MM.1S (cell line): Measurements from ENCODE around the gene HOXA11.

Source experiments
- CTCF ChIP-seq: fragments of 300-600 bp; sonication (generic); IDR thresholded peaks from 2 replicates; pipeline ENCODE4 v1.5.1; 2016; ENCODE audit warnings: antibody characterized with exemption, low read length, mixed read lengths
- EZH2phosphoT487 ChIP-seq: fragments of 300-600 bp; sonication (generic); IDR thresholded peaks from 2 replicates; pipeline ENCODE4 v1.6.1; 2018; ENCODE audit warnings: antibody characterized with exemption, low read length

DNA sequence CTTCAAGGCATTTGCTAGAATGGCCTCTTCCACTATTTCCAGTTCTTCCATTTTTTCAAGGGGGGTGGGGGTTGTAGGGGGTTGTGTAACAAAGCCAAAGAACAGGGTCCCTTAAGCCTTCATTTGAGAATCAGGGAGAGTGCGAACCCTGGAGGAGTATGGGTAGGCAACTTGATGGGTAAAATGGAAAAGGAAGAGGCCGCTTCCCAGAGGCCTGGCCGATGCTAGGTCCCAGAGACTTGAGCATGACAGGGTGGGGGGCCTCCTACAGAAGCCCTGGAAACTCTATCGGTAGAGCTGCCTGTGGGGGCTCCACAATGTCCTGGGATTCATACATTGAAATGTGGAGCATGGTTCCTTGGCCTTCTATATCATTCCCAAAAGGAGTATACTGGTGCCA is 24.0 kb upstream of the HOXA11 start:
- TF ChIP-seq CTCF, result no peak
- no peak for TF ChIP-seq EZH2phosphoT487
